ENCODE results near the gene IL20. TPM values are rescaled to one million over a fixed set of nuclear protein-coding genes. Genes with fewer than 3 reads are reported as not detected.

The IL20 gene
- total and polyA plus RNA-seq, 2 of the 13 experiments (the other 11 are each of a cell fraction or from before 2014, with no cell fraction given): 0.05 TPM; not detected in 1

GRCh38 chr1:206824331-206824730 lies 41.1 kb upstream of the IL20 start:
- 0% methylated on average over 3 of the region's 3 CpGs for WGBS (ENCODE audit: low lambda C conversion rate)
- no TSS peak for BruUV-seq (replicated peaks)
- no peak overlapping the region for H3K4me3 ChIP-seq (replicated peaks in 1 of 3; ENCODE audit: insufficient read depth in 1 of 3, low read depth in 2 of 3, low read length in 3 of 3)
- POLR2A ChIA-PET: no interaction called here
- H3K9ac ChIP-seq (ENCODE audit: insufficient read depth, low read depth, low read length): no peak overlapping the region
- H3K9me3 ChIP-seq (ENCODE audit: low read length): no peaks in the 10 kb centered on the region
- H3K36me3 ChIP-seq (replicated peaks in 1 of 2; ENCODE audit: control insufficient read depth in 1 of 2, insufficient read depth in 2 of 2, low read length in 2 of 2): no peaks in the 10 kb centered on the region
- peaks cover 3 to 20% of the 10 kb centered on the region in 2 experiments; a peak in 2 of 5 replicates for H3K27me3 ChIP-seq (ENCODE audit: control insufficient read depth in 1 of 2, insufficient read depth in 2 of 2, low read length in 2 of 2)
- H3K4me2 ChIP-seq (ENCODE audit: low read depth, low read length): no peak overlapping the region
- H3K79me2 ChIP-seq (ENCODE audit: insufficient read depth, low read length): no peaks in the 10 kb centered on the region
- CTCF ChIA-PET (ENCODE audit: low intra/inter-chr PET ratio, low total read pairs): no interaction called here
- no peaks in the 10 kb centered on the region for H4K20me1 ChIP-seq (ENCODE audit: insufficient read depth, low read length)
- ATAC-seq (no peak), FAIRE-seq (no peak), DNase-seq (ENCODE audit: low spot score) (no peak)
- H3K27ac ChIP-seq (ENCODE audit: extremely low read length, insufficient read depth, low read length): no peak overlapping the region
- H3K4me1 ChIP-seq (ENCODE audit: insufficient read depth, low read length): no peaks in the 10 kb centered on the region
- H2AFZ ChIP-seq (ENCODE audit: low read length): no peak overlapping the region
- in situ Hi-C loops (cut with HindIII; ENCODE audit: extremely low pct_ligation_motif_present, low pct_unique_long_range_greater_than_20kb) (no loop called here), intact Hi-C loops (cut with micrococcal nuclease; ENCODE audit: unreplicated experiment) (no loop called here)
- TF ChIP-seq ZNF790 (CRISPR knock-in tag; IDR thresholded peaks at IDR 0.05; ENCODE audit: borderline replicate concordance) (no peak), ZNF18 (CRISPR knock-in tag; IDR thresholded peaks at IDR 0.05; ENCODE audit: insufficient replicate concordance) (no peak), GPBP1L1 (CRISPR knock-in tag; IDR thresholded peaks at IDR 0.05) (no peak), ZFP90 (CRISPR knock-in tag; IDR thresholded peaks at IDR 0.05; ENCODE audit: borderline replicate concordance) (no peak), SETDB1 (CRISPR knock-in tag; IDR thresholded peaks at IDR 0.05; ENCODE audit: borderline replicate concordance) (no peak), FOXK1 (CRISPR knock-in tag; IDR thresholded peaks at IDR 0.05; ENCODE audit: borderline replicate concordance, low read depth) (no peak), ZNF224 (CRISPR knock-in tag; IDR thresholded peaks at IDR 0.05) (no peak), SRSF4 (IDR thresholded peaks at IDR 0.05; ENCODE audit: low read depth, low read length, poor library complexity, severe bottlenecking) (no peak), ATAD3A (CRISPR knock-in tag; IDR thresholded peaks at IDR 0.05) (no peak), PAF1 (CRISPR knock-in tag; IDR thresholded peaks at IDR 0.05) (no peak), ZNF644 (CRISPR knock-in tag; IDR thresholded peaks at IDR 0.05; ENCODE audit: low read depth) (no peak), RARG (CRISPR knock-in tag; IDR thresholded peaks at IDR 0.05; ENCODE audit: low read depth) (no peak), ARID3A (IDR thresholded peaks at IDR 0.05; ENCODE audit: low read depth, low read length) (no peak), ZSCAN5A (CRISPR knock-in tag; IDR thresholded peaks at IDR 0.05; ENCODE audit: borderline replicate concordance) (no peak), NFYB (CRISPR knock-in tag; IDR thresholded peaks at IDR 0.05) (no peak)
